ENCODE data around the gene DNM1L.

The DNM1L gene

DNA sequence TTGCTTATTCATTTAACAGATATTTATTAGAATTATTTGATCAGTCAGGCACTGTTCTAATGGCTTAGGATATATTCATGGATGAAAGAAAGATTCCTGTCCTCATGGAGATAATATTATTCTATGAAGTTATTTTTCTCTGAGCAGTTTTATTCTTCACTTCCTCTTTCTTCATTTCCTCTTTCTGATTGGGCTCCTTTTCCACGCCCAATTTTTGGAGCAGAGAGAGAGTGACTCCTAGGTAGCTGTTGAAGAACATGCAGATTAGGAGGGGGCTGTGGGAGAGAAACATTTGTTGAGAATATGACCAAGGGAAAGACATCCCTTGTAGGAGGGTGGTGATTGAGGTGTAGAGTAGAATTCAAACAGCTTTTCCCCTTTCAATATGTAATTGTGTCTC lies 82.6 kb downstream of the DNM1L start:
- DNase-seq, result no peak

DNA sequence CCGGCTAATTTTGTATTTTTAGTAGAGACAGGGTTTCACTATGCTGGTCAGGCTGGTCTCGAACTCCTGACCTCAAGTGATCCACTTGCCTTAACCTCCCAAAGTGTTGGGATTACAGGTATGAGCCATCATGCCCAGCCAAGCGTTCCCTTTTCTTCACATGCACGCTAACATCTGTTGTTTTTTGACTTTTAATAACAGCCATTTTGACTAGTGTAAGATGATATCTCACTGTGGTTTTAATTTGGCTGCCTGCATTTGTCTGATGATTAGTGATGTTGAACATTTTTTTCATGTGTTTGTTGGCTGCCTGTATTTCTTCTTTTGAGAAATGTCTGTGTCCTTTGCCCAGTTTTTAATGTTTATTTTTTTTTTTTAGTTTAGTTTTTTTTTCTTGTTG lies 86.8 kb downstream of the DNM1L start:
- DNase-seq, result no peak

DNA sequence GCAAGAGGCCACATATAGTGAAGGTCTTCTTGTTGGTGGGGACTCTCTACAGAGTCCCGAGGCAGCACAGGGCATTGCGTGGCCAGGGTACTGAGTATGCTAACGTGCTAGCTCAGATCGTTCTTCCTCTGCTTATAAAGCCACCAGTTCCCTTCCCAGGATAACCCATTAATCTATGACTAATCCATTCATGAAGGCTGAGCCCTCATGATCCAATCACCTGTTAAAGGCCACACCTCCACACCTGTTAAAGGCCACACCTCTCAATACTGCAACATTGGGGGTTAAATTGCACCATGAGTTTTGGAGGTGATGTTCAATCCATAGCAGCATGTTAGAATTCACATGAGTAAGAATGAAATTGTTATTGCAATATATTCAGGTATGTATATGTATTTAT lies 89.4 kb downstream of the DNM1L start:
- DNase-seq, result no peak

DNA sequence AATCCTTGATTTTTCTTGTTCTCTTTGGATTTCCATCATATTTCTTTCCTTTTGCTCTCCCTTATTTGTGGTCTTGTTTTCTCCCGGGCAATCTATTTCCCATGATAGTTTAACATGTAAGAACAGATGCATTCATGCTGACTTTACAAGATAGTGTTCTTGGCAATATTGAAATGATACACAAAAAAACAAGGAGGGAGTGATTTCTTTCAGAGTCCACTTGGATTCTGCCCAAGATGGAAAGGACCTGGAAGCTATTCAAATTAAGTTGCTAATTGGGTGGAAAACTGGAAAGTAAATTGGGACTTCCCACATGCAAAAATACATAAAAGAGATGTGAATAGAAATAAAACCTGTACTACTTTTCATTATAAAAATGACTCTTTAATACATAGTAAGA lies 91.0 kb downstream of the DNM1L start:
- DNase-seq, result no peak

DNA sequence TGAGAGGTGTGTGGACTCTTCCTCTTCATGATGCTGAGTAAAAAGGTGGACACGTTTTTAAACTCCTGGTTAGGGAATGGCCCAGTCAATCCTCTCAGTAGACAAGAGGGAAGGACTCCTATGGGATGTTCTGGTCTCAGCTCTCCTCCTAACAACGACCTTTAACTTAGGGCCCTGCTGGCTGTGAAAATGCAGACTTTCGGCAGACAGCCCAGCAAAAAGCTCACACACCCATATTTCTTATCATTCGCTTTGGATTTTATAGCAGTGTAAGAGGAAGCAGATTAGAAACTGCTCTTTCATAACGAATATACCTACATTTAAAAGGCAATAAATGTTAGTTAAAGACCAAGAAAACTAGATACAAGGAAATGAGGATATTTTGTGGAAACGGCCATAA lies 94.6 kb downstream of the DNM1L start:
- no peak for DNase-seq

DNA sequence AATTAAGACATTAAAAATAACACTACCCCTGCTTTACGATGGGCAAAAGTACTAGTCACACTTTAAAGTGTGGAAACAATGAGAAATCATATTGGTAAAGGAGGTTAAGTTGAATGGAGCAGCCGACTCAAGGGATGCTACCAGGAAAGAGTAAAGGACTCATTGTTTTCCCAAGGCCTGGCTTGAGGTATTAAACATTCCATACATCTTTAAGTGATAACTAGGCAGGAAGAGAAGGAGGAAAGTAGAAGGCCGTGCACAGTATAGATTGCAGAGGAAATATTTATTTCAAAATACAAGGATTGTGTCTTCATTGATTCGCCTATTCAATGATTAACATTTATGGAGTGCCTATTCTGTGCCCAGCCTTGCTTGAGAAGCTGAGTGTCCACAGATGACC lies 97.2 kb downstream of the DNM1L start:
- DNase-seq, result no peak

DNA sequence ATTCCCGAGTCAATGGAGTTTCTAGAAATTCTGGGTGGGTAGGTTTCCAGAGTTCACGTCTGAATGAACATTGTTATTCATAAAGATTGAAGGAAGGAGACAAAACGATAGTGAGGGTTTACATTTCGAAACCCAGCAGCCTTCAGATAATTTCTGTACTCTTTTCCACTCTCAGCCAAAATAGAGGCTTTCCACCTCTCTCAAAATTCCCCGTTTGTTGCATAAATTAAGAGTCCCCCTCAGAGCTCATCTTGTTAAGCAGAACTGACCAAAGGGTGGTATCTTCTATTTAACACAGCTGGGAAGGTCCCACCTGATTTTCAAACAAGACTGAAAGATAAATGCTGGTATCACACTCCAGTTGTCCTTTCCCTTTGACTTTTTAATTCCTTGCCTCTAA lies 98.1 kb downstream of the DNM1L start:
- no peak for DNase-seq

DNA sequence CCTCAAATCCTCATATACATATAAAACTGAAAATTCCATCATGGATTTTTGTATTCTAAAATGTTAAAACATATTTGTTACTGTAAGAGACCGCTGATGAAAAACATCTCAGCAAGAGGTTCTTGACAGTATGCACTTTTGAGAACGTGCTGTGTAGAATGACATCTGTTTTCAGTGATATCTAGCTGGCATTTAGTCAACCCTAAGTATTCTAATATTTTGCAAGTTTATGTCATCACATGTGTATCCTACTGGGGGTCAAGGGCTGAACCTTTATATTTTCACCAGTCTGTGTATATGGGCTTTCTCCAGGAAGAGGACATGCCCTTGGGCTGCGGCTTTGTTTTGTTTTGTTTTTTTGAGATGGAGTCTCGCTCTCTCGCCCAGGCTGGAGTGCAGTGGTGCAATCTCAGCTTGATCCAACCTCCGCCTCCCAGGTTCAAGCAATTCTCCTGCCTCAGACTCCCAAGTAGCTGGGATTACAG lies 98.6 kb downstream of the DNM1L start:
- no peak for DNase-seq

DNA sequence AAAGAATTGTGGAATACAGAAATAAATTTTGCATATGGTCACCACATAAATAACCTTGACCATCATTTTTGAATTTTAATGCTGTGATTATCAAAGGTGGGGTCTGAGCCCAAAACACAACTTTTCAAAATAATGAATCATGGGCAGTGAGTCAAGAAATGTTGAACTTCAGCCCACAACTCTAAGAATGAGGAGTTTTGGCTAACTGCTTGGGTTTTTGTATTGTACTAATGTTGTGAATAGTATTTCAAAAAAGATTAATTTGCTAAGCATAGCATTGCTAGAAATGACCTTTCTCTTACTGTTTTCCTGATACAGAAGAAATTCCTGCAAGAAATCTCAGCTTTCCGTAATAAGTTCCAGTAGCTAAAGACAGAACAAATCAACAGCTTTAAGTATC lies 101.0 kb downstream of the DNM1L start:
- DNase-seq, result no peak

DNA sequence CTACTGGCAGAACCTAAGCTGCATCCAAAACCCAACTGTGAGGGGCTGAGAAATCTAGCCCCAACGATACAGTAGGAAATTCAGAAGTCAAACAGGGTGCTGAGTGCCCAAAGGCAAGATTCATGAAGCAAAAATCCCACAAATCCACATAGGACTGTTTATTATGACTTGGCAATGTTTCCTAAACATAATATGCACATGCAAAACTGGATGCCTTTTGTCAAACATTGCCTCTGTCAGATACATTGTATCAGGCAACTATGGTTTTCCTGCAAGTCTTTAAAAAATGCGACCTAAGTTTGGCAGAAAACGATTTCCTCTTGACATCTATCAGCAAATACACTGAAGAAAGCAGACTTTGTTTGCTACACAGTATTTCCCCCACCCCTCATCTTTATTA lies 103.9 kb downstream of the DNM1L start:
- no peak for DNase-seq

DNA sequence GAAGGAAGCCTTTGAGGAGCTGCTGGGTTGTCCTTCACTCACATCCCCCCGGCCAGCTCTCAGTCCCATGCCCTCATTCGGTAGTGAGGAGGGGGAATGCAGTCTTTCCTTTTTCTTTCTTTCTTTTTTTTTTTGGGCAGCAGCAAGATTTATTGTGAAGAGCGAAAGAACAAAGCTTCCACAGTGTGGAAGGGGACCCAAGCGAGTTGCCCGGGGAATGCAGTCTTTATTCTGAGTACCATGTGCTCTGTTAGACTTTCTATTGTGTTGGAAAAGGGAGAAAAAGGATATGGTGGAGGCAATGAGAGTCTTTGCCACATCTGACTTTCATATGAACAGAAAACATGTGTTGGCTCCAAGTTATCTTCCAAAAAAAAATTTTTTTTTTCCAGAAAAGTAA lies 106.5 kb downstream of the DNM1L start:
- DNase-seq, result no peak

DNA sequence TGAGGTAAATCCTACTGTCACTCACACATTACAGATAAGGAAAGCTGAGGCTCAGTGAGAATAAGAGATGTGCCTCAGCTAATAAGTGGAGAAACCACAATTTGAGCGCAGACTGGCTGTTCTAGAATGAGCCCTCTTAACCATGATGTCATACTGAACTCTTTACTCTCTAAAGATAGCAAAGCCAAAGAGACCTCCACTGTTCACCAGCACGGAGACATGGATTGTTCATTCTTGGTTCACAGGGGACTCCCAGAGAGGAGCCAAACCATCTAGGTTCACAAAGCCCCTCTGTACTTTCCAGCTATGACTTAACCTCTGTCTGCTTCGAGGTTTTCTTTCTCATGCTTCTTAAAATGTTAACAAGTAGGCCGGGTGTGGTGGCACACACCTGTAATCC lies 109.3 kb downstream of the DNM1L start:
- no peak for DNase-seq

DNA sequence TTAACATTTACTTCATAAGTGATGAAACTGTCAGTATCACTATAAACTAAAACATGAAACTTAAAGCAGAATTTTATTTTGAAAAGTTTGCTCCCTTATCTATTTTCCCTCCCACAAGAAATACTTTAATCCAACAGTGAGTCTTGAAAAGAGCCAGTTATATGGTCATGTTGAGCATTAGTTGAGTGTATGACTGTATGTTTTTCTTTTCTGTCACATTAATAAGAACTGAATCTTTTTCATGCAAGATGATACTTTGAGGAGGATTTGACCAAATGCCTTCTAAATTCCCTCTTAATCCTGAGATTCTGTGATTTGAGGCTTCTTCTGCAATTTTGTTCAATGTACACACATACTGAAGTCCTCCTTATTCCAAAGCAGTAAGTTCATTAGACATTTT lies 110.3 kb downstream of the DNM1L start:
- DNase-seq, result no peak

DNA sequence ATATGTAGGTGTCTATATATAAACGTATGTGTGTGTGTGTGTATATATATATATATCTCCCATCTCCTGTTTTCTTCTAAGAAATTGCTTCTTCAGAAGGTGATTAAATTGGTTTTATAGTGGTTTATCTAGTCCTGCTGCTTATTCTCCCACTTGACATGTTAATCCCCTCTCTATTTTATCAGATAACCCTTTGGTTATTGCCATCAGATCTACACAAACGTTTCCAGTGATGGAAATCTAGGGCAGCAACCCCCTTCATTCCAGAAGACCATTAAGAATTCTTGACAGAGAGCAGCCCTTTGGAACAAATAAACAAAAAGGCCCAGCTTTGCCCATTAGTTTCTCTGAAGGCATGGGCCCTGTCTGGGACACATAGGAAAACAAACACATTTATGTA lies 110.8 kb downstream of the DNM1L start:
- no peak for DNase-seq

DNA sequence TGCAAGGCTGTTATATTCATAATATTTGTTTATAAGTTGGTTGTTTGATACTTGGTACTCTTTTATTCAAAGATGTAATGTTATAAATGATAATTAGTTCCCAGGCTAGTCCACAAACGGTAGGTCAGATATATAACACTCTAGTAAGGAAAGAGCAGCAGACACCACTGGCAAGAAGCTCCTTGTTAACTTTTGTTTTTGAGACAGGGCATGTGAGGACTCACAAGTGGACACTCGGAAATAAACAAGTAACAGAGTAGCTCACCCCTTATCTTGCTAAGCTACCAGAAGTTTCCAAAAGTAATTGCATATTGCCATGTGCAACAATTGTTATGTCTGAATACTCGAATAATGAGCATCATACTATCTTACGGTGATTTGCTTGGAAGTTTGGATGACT lies 115.2 kb downstream of the DNM1L start:
- no peak for DNase-seq

Measured in NCI-H1930 (cell line).